ENCODE data around the gene MTMR6. TPM values are rescaled to one million over a fixed set of nuclear protein-coding genes. Genes with fewer than 3 reads are reported as not detected.

MTMR6 gene
- total and polyA plus RNA-seq, 9 donors = 7.3 to 18.0 (median 13.7) TPM

DNA sequence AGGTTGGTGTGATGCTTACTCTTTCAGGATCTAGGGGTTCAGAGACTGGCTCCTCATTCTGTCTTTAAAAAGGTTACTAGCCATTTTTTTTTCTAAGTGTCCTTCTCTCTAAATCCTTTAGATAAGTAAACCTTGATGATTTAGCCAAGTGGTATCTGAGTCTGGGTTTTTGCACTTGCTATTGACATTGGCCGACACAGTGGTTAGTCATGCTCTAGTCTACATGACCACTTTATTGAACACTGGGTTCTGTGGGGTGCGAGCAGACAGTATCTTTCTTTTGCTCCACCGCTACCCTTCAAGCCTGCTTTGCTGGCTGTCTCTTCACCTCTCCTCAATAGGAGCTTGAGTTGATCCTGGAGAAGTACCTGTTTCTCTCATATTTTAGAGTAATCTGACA is 7.9 kb upstream of the MTMR6 start:
- H3K27me3 ChIP-seq = no peaks in the 10 kb centered on the region
- no peak overlapping the region for H3K4me3 ChIP-seq
- no peak for DNase-seq
- H3K4me1 ChIP-seq (ENCODE audit: insufficient read depth) = no peaks in the 10 kb centered on the region
- no peak overlapping the region for H3K27ac ChIP-seq
- no peaks in the 10 kb centered on the region for H3K36me3 ChIP-seq
- intact Hi-C loops (cut with DNase I) = no loop called here
- WGBS, 3 donors = 86 to 92% (median 88%) methylated on average over 3 of the region's 3 CpGs
- TF ChIP-seq, protein P1, sequence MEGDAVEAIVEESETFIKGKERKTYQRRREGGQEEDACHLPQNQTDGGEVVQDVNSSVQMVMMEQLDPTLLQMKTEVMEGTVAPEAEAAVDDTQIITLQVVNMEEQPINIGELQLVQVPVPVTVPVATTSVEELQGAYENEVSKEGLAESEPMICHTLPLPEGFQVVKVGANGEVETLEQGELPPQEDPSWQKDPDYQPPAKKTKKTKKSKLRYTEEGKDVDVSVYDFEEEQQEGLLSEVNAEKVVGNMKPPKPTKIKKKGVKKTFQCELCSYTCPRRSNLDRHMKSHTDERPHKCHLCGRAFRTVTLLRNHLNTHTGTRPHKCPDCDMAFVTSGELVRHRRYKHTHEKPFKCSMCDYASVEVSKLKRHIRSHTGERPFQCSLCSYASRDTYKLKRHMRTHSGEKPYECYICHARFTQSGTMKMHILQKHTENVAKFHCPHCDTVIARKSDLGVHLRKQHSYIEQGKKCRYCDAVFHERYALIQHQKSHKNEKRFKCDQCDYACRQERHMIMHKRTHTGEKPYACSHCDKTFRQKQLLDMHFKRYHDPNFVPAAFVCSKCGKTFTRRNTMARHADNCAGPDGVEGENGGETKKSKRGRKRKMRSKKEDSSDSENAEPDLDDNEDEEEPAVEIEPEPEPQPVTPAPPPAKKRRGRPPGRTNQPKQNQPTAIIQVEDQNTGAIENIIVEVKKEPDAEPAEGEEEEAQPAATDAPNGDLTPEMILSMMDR (IDR thresholded peaks at IDR 0.05) = no peak
- TF ChIP-seq EP300 (IDR thresholded peaks at IDR 0.05) (no peak), POLR2A (IDR thresholded peaks at IDR 0.05) (no peak)
- no peaks in the 10 kb centered on the region for H3K9me3 ChIP-seq

DNA sequence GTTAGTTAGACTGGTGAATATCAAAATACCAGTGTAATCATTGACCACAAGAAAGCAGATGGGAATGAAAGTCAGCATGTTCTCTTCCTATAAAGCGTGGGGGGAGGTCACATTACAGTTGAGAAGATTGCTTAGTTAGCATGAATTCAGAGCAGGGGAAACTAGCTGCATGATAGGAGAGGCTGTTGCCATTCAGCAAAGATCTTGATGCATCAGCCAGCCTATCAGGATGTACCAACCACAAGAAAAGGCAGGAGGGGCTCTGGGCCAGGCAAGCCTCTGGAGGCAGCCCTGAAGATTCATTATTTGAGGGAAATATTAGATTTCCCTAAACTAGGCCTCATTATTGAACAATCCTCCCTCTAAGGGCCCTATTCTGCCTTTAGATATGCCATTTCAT is 5.0 kb upstream of the MTMR6 start:
- no peak overlapping the region for H3K27ac ChIP-seq
- no peaks in the 10 kb centered on the region for H3K27me3 ChIP-seq
- H3K4me1 ChIP-seq (ENCODE audit: insufficient read depth) = no peaks in the 10 kb centered on the region
- no peaks in the 10 kb centered on the region for H3K36me3 ChIP-seq
- DNase-seq = no peak
- intact Hi-C loops (cut with DNase I) = no loop called here
- TF ChIP-seq EP300 (IDR thresholded peaks at IDR 0.05) (no peak), POLR2A (IDR thresholded peaks at IDR 0.05) (no peak)
- TF ChIP-seq, protein P1 (IDR thresholded peaks at IDR 0.05) = no peak
- WGBS, 3 donors = 13 to 24% (median 16%) methylated on average over 1 of the region's 1 CpG
- H3K9me3 ChIP-seq = no peaks in the 10 kb centered on the region
- H3K4me3 ChIP-seq = no peak overlapping the region

DNA sequence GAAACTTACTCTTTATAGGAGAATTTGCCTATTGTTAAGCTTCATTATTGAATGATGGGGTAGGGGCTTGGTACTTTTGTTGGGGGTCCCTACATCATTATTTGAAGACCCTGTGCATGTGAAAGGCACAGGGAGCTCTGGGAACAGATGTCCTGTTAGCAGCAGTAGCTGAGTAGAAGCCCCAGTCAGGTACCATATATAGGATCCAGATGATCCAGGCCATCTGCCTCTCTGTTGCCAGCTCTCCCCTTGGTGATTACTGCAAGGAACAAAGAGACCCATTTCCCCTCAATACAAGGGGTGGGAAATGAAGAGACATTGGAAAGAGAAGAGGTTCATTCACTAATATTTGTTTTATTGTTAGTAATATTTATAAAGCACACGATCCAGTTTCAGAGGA is 4.4 kb upstream of the MTMR6 start:
- no peak for DNase-seq
- 41 to 68% (median 43%) methylated on average over 1 of the region's 1 CpG for WGBS, 3 donors
- no peaks in the 10 kb centered on the region for H3K4me1 ChIP-seq (ENCODE audit: insufficient read depth)
- intact Hi-C loops (cut with DNase I) = no loop called here
- H3K36me3 ChIP-seq = no peaks in the 10 kb centered on the region
- no peak overlapping the region for H3K4me3 ChIP-seq
- no peaks in the 10 kb centered on the region for H3K27me3 ChIP-seq
- no peaks in the 10 kb centered on the region for H3K9me3 ChIP-seq
- no peak overlapping the region for H3K27ac ChIP-seq
- TF ChIP-seq POLR2A (IDR thresholded peaks at IDR 0.05) (no peak), EP300 (IDR thresholded peaks at IDR 0.05) (no peak)
- TF ChIP-seq, protein P1 (IDR thresholded peaks at IDR 0.05) = no peak

DNA sequence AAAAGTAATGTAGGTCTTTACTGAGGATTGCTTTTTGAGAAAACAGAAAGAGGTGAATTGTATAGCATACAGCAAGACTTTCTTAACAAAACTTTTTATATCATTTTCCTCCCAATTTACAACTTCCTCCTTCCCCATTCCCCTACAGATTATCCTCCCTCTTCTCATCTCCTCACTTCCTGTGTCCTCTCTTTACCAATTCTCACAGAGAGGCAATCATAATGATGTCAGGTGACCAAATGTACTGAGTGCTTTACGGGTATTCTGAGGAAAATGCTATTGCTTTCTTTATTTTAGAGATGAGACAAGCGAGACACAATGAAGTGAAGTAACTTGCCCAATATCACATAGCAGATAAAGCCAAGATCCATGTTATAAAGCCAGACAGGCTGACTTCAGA is 1.7 kb upstream of the MTMR6 start:
- WGBS, 3 donors = 66 to 73% (median 71%) methylated on average over 2 of the region's 2 CpGs
- Histone ChIP-seq H3K9me3 (no peaks in the 10 kb centered on the region), H3K27me3 (no peaks in the 10 kb centered on the region), H3K4me3 (no peak overlapping the region), H3K36me3 (no peaks in the 10 kb centered on the region), H3K4me1 (ENCODE audit: insufficient read depth) (peaks cover 4% of the 10 kb centered on the region), H3K27ac (no peak overlapping the region)
- TF ChIP-seq EP300 (IDR thresholded peaks at IDR 0.05) (no peak), POLR2A (IDR thresholded peaks at IDR 0.05) (no peak)
- no peak for DNase-seq
- intact Hi-C loops (cut with DNase I) = no loop called here

DNA sequence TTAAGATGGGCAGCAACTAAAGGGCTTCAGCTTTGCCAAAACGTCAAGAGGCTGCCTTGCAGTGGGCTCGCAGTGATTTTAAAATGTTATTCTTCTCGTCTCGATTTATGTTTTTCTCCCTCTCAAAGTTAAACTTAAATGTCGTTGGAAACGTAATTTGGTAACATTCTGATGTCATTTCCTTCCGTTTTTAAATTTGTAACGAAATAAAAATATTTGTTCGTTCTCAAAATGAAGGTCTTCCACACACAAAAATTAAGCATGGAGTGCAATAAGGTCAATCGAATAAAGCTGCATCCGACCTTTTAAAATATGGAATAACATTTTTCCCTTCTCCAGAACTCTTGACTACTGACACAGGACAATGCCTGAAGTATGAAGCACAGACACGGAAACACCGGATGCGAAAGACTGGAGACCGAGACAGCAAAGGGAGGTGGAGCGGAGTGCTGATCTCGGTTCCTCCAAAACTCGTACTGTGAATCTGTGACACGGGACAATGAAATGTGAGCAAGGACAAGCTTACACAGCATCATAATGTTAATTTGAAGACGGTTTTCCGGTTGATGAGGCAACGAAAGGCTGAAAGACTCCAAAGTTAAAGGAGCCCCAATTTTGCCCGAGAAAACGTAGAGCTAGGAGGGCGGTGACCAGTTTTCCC is 850 bp downstream of the MTMR6 start:
- H3K27me3 ChIP-seq = no peaks in the 10 kb centered on the region
- peak overlapping the region in 1 of 2 donors; percentile 46 for H3K27ac ChIP-seq
- peaks cover 4% of the 10 kb centered on the region for H3K4me1 ChIP-seq (ENCODE audit: insufficient read depth)
- intact Hi-C loops (cut with DNase I) = no loop called here
- peak in 1 of 5 donors; percentile 27 for DNase-seq
- WGBS, 3 donors = 1 to 3% (median 1%) methylated on average over 25 of the region's 25 CpGs
- no peaks in the 10 kb centered on the region for H3K36me3 ChIP-seq
- no peaks in the 10 kb centered on the region for H3K9me3 ChIP-seq
- H3K4me3 ChIP-seq = peak overlapping the region; percentile 85
- TF ChIP-seq EP300 (IDR thresholded peaks at IDR 0.05) = no peak
- no peak for TF ChIP-seq POLR2A (IDR thresholded peaks at IDR 0.05)
- TF ChIP-seq, protein P1 (IDR thresholded peaks at IDR 0.05) = no peak
